Smooth muscle cell (in vitro differentiated cells): ENCODE results near the gene ZBTB38. TPM values are rescaled to one million over a fixed set of nuclear protein-coding genes. Genes with fewer than 3 reads are reported as not detected.

ENCODE experiments used
- DNase-seq: peaks from one replicate; lab custom pipeline; 2025; ENCODE audit not compliant: unreplicated experiment; lab: John Stamatoyannopoulos, UW
- H2AFZ ChIP-seq: fragments of 200-600 bp; sonication (generic); 2 replicates; pipeline ENCODE4 v1.6.0; 2016; ENCODE audit warnings: antibody characterized with exemption, low read depth, mild to moderate bottlenecking
- H3F3A ChIP-seq: fragments of 200-600 bp; sonication (generic); 2 replicates; pipeline ENCODE4 v1.6.0; 2017; ENCODE audit warnings: antibody characterized with exemption, low read depth
- H3K27ac ChIP-seq: fragments of 200-600 bp; sonication (generic); 2 replicates; pipeline ENCODE4 v1.5.1; 2016; ENCODE audit warnings: low read depth, mild to moderate bottlenecking
- H3K27me3 ChIP-seq: fragments of 200-600 bp; sonication (generic); 2 replicates; pipeline ENCODE4 v1.6.1; 2016; ENCODE audit warnings: low read depth, mild to moderate bottlenecking
- H3K36me3 ChIP-seq: fragments of 200-600 bp; sonication (generic); 2 replicates; pipeline ENCODE4 v1.5.1; 2016; ENCODE audit warnings: low read depth
- H3K4me1 ChIP-seq: fragments of 200-600 bp; sonication (generic); 2 replicates; pipeline ENCODE4 v1.5.1; 2016; ENCODE audit warnings: low read depth
- H3K4me2 ChIP-seq: fragments of 200-600 bp; sonication (generic); 2 replicates; pipeline ENCODE4 v1.6.0; 2016; ENCODE audit warnings: mild to moderate bottlenecking
- H3K4me3 ChIP-seq: fragments of 200-600 bp; sonication (generic); 2 replicates; pipeline ENCODE4 v1.5.1; 2016; ENCODE audit warnings: mild to moderate bottlenecking
- H3K79me2 ChIP-seq: fragments of 200-600 bp; sonication (generic); 2 replicates; pipeline ENCODE4 v1.6.0; 2016; ENCODE audit warnings: low read depth, mild to moderate bottlenecking
- H3K9ac ChIP-seq: fragments of 200-600 bp; sonication (generic); 2 replicates; pipeline ENCODE4 v1.6.0; 2016; ENCODE audit warnings: low read depth
- H3K9me3 ChIP-seq: fragments of 200-600 bp; sonication (generic); replicated peaks from 2 replicates; pipeline ENCODE4 v1.5.1; 2016; ENCODE audit warnings: low read depth
- H4K20me1 ChIP-seq: fragments of 200-600 bp; sonication (generic); 2 replicates; pipeline ENCODE4 v1.6.0; 2016; ENCODE audit warnings: low read depth
- CTCF ChIP-seq: fragments of 200-600 bp; sonication (generic); IDR thresholded peaks from 2 replicates; pipeline ENCODE4 v1.5.1; 2017; ENCODE audit warnings: borderline replicate concordance, mild to moderate bottlenecking, antibody characterized with exemption; ENCODE audit not compliant: insufficient read depth, poor library complexity, severe bottlenecking
- WGBS: methylation state at CpG from one replicate; pipeline ENCODE4 v1.1.7; 2016; ENCODE audit warnings: low lambda C conversion rate; 5-methylcytosine and 5-hydroxymethylcytosine counted together
- polyA plus RNA-seq: library from polyadenylated mRNA; unstranded; fragments of >200 nt; fragmentation: Nextera tagmentation; extraction: Ambion mirVana; gene quantifications from 2 replicates; pipeline ENCODE4 v1.2.1, GENCODE V29; 2016
- total RNA-seq: library from RNA; depleted of rRNA; stranded (reverse); fragments of >200 nt; gene quantifications from 2 replicates; pipeline ENCODE4 v1.2.3, GENCODE V29; 2014

Gene ZBTB38
- total and polyA plus RNA-seq, 2 experiments from 2014 or later = 21.7 to 68.0 TPM

- Histone ChIP-seq H3K4me2 (peak overlapping the region; percentile 80), H3K27ac (peak overlapping the region; percentile 87), H3K79me2 (peaks cover 21% of the 10 kb centered on the region), H3K4me1 (peaks cover 28% of the 10 kb centered on the region), H3K9me3 (no peaks in the 10 kb centered on the region), H4K20me1 (no peaks in the 10 kb centered on the region), H3F3A (peaks cover 12% of the 10 kb centered on the region), H3K9ac (peak overlapping the region; percentile 66), H2AFZ (no peak overlapping the region), H3K36me3 (no peaks in the 10 kb centered on the region), H3K27me3 (no peaks in the 10 kb centered on the region), H3K4me3 (peak overlapping the region; percentile 33)
- no peak for TF ChIP-seq CTCF
- 42% methylated on average over 10 of the region's 10 CpGs for WGBS
- DNase-seq = no peak
These were observed 44.0 kb downstream of the ZBTB38 start for GRCh38 chr3:141412087-141412935.

- H4K20me1 ChIP-seq = no peaks in the 10 kb centered on the region
- peak overlapping the region; percentile 80 for H3K4me2 ChIP-seq
- no peaks in the 10 kb centered on the region for H3K36me3 ChIP-seq
- peaks cover 12% of the 10 kb centered on the region for H3F3A ChIP-seq
- H3K27ac ChIP-seq = peak overlapping the region; percentile 87
- no peak for TF ChIP-seq CTCF
- H3K9ac ChIP-seq = no peak overlapping the region
- 77% methylated on average over 11 of the region's 11 CpGs for WGBS
- H3K4me1 ChIP-seq = peaks cover 28% of the 10 kb centered on the region
- DNase-seq = no peak
- H3K9me3 ChIP-seq = no peaks in the 10 kb centered on the region
- no peaks in the 10 kb centered on the region for H3K27me3 ChIP-seq
- H3K4me3 ChIP-seq = no peak overlapping the region
- H3K79me2 ChIP-seq = peaks cover 21% of the 10 kb centered on the region
- H2AFZ ChIP-seq = no peak overlapping the region
These were observed 44.6 kb downstream of the ZBTB38 start for GRCh38 chr3:141412936-141413354.

DNA sequence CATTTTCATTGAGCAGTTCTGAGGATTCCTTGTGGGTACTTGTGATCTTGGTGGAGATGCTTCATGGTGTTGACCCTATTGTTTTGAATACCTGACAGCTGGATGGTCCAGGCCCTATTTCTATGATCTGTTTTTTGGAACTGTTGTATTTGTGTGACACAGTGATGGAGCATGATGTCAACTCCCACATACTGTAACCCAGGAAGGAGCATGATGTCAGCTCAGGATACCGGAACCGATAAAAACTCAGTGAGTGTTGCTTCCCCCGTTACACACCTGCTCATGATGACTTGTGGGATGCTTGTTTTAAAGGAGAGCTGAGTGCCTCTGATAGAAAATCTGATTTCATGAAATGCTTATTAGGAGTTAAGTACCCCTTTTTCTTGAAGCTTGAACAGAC lies 45.1 kb downstream of the ZBTB38 start:
- no peaks in the 10 kb centered on the region for H4K20me1 ChIP-seq
- peaks cover 17% of the 10 kb centered on the region for H3K79me2 ChIP-seq
- DNase-seq = no peak
- no peaks in the 10 kb centered on the region for H3K36me3 ChIP-seq
- no peak overlapping the region for H3K4me3 ChIP-seq
- H3K27me3 ChIP-seq = no peaks in the 10 kb centered on the region
- H3K9me3 ChIP-seq = no peaks in the 10 kb centered on the region
- no peak overlapping the region for H3K4me2 ChIP-seq
- peaks cover 28% of the 10 kb centered on the region for H3K4me1 ChIP-seq
- H3F3A ChIP-seq = peaks cover 12% of the 10 kb centered on the region
- H2AFZ ChIP-seq = no peak overlapping the region
- WGBS = 90% methylated on average over 3 of the region's 3 CpGs
- H3K9ac ChIP-seq = no peak overlapping the region
- peak overlapping the region; percentile 87 for H3K27ac ChIP-seq
- no peak for TF ChIP-seq CTCF
